ENCODE data around the gene STAC3.

The STAC3 gene

GRCh38 chr12:57198329-57198728 lies 52.7 kb downstream of the STAC3 start:
- no peak for DNase-seq (ENCODE audit: low read depth, low spot score)
- POLR2A ChIA-PET: interaction anchor here (0.5 to 1.4 kb wide), 3 partner anchors 12 to 72 kb away, joined by 4 to 6 read pairs (median 5); no protein-coding TSS in a partner anchor
- CTCF ChIA-PET: interaction anchor here (0.7 to 8.4 kb wide), 7 partner anchors 9 to 45 kb away, joined by 3 to 63 read pairs (median 4); partner anchors contain the start of gene SHMT2
- no peak overlapping the region for H3K4me3 ChIP-seq (ENCODE audit: low read depth, low read length)
- TF ChIP-seq CTCF (IDR thresholded peaks at IDR 0.05; ENCODE audit: insufficient read depth, low read length, missing control alignments): no peak

- ChIA-PET CTCF (interaction anchor here (0.7 to 8.4 kb wide), 6 partner anchors 9 to 73 kb away, joined by 3 to 63 read pairs (median 4); no protein-coding TSS in a partner anchor), POLR2A (interaction anchor here (0.8 to 1.1 kb wide), 2 partner anchors 16 to 105 kb away, joined by 3 read pairs; no protein-coding TSS in a partner anchor)
- no peak for DNase-seq (ENCODE audit: low read depth, low spot score)
- no peak overlapping the region for H3K4me3 ChIP-seq (ENCODE audit: low read depth, low read length)
- TF ChIP-seq CTCF (IDR thresholded peaks at IDR 0.05; ENCODE audit: insufficient read depth, low read length, missing control alignments): no peak
These were observed 54.0 kb downstream of the STAC3 start for GRCh38 chr12:57196956-57197355.

GRCh38 chr12:57196439-57196838 lies 54.5 kb downstream of the STAC3 start:
- no peak for DNase-seq (ENCODE audit: low read depth, low spot score)
- CTCF ChIA-PET: interaction anchor here (1.1 to 8.4 kb wide), 4 partner anchors 15 to 72 kb away, joined by 3 to 63 read pairs (median 4); no protein-coding TSS in a partner anchor
- TF ChIP-seq CTCF (IDR thresholded peaks at IDR 0.05; ENCODE audit: insufficient read depth, low read length, missing control alignments): no peak
- no peak overlapping the region for H3K4me3 ChIP-seq (ENCODE audit: low read depth, low read length)
- POLR2A ChIA-PET: no interaction called here

- CTCF ChIA-PET: interaction anchor here (1.5 to 8.4 kb wide), 2 partner anchors 15 to 18 kb away, joined by 4 to 63 read pairs; no protein-coding TSS in a partner anchor
- DNase-seq (ENCODE audit: low read depth, low spot score): no peak
- no peak for TF ChIP-seq CTCF (IDR thresholded peaks at IDR 0.05; ENCODE audit: insufficient read depth, low read length, missing control alignments)
- no peak overlapping the region for H3K4me3 ChIP-seq (ENCODE audit: low read depth, low read length)
- POLR2A ChIA-PET: interaction anchor here (1.3 kb wide), 1 partner anchor 18 kb away, joined by 4 read pairs; no protein-coding TSS in a partner anchor
These were observed 55.2 kb downstream of the STAC3 start for GRCh38 chr12:57195611-57196371.

- POLR2A ChIA-PET: interaction anchor here (0.9 to 1.3 kb wide), 2 partner anchors 18 to 19 kb away, joined by 4 read pairs; no protein-coding TSS in a partner anchor
- CTCF ChIA-PET: interaction anchor here (2.3 to 3.4 kb wide), 2 partner anchors 19 to 71 kb away, joined by 11 to 20 read pairs; no protein-coding TSS in a partner anchor
These were observed 55.8 kb downstream of the STAC3 start for GRCh38 chr12:57195186-57195585.

More at GRCh38 chr12:57195186-57195585, 55.8 kb downstream of the STAC3 start:
- DNase-seq (ENCODE audit: low read depth, low spot score): no peak
- TF ChIP-seq CTCF (IDR thresholded peaks at IDR 0.05; ENCODE audit: insufficient read depth, low read length, missing control alignments): no peak
- no peak overlapping the region for H3K4me3 ChIP-seq (ENCODE audit: low read depth, low read length)

Data from AG04449 (cell line).